Lower leg skin (tissue), 4 donors: ENCODE measurements around the gene TTC1. TPM values are rescaled to one million over a fixed set of nuclear protein-coding genes. Genes with fewer than 3 reads are reported as not detected.
"Not testable (repeated sequence)": the region's sequence is repeated elsewhere in the genome, so short reads cannot be mapped to it uniquely, and the experiment has no call there.

ENCODE experiments used
- DNase-seq, 2 donors: peaks; one replicate each; pipeline ENCODE4 v3.0.0-alpha.2; 2019; ENCODE audit warnings: low spot score in 2 of 2
- H3K4me3 ChIP-seq: fragments of 200-600 bp; sonication (generic); 2 replicates; pipeline ENCODE4 v1.5.1; 2017; ENCODE audit warnings: mild to moderate bottlenecking, low read depth; ENCODE audit not compliant: poor library complexity, severe bottlenecking
- POLR2A ChIP-seq, 2 donors: fragments of 450-650 bp; IDR thresholded peaks; one replicate each; pipeline ENCODE4 v1.6.1; 2016 to 2017; ENCODE audit warnings: antibody characterized with exemption in 2 of 2, mild to moderate bottlenecking in 1 of 2, moderate library complexity in 1 of 2
- WGBS, 2 donors: methylation state at CpG; one replicate each; pipeline ENCODE4 v1.1.5; 2018; 5-methylcytosine and 5-hydroxymethylcytosine counted together
- intact Hi-C: fragments of 100-400 bp; cut with DNase I; formaldehyde crosslinking; loops from one replicate; pipeline ENCODE4 v1.15.0; 2023; ENCODE audit warnings: low total_unique reads
- total RNA-seq, 4 donors: library from RNA; depleted of rRNA; stranded (reverse); fragments of >200 nt; gene quantifications; one replicate each; pipeline ENCODE4 v1.1.0, GENCODE V29; 2016
- TF ChIP-seq, protein P1 (sequence below), 3 donors: fragments of 450-650 bp; IDR thresholded peaks; one replicate each; pipeline ENCODE4 v1.5.1; 2016; ENCODE audit warnings: antibody characterized with exemption in 3 of 3, mild to moderate bottlenecking in 3 of 3, moderate library complexity in 2 of 3

TTC1 gene
- total RNA-seq, 4 donors from 2014 or later, result 28.5 to 39.3 (median 36.2) TPM

DNA sequence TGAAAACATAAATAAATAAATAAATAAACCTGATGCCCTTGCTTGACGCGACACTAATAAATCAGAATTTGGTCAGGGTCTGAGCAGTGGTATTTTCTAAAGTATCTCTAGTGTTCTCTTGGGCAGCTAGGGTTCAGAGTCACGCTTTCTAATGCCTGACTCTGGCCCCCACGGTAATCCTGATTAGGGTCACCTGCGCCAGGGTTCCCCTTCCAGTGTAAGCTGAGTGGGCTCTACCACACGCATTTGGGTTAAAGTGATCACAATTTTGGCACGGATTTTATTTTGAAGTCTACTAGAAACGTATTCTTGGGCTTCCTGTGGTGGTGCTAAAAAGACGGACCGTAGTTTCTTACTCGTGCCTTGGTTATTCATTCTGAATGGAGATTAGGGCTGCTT is 651 bp downstream of the TTC1 start:
- intact Hi-C loops, result no loop called here
- peak overlapping the region; percentile 49 for H3K4me3 ChIP-seq
- TF ChIP-seq POLR2A (IDR thresholded peaks at IDR 0.05), result no peak
- TF ChIP-seq, protein P1, sequence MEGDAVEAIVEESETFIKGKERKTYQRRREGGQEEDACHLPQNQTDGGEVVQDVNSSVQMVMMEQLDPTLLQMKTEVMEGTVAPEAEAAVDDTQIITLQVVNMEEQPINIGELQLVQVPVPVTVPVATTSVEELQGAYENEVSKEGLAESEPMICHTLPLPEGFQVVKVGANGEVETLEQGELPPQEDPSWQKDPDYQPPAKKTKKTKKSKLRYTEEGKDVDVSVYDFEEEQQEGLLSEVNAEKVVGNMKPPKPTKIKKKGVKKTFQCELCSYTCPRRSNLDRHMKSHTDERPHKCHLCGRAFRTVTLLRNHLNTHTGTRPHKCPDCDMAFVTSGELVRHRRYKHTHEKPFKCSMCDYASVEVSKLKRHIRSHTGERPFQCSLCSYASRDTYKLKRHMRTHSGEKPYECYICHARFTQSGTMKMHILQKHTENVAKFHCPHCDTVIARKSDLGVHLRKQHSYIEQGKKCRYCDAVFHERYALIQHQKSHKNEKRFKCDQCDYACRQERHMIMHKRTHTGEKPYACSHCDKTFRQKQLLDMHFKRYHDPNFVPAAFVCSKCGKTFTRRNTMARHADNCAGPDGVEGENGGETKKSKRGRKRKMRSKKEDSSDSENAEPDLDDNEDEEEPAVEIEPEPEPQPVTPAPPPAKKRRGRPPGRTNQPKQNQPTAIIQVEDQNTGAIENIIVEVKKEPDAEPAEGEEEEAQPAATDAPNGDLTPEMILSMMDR (IDR thresholded peaks at IDR 0.05), result no peak
- no peak for DNase-seq
- WGBS, 2 donors, result 2 to 6% methylated on average over 11 of the region's 11 CpGs

DNA sequence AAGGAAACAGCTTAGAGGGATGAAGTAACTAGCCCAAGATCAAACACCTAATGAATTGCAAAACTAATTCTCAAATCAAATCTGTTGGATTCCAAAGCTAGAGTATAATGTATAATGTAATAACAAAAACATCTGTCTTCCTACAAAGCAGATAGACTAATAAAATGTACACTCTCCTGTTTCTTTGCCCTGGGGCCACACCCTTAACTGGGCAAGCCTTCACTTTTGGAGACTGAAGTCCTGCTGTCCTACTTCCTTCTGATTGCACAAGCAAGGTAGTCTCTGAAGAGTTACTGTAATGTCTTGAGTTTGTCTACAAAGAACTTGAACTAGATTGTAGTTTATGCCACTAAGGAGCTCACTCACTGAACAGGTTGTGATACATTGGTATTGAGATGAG is 2.5 kb downstream of the TTC1 start:
- DNase-seq, result no peak
- no peak for TF ChIP-seq POLR2A (IDR thresholded peaks at IDR 0.05)
- TF ChIP-seq, protein P1 (IDR thresholded peaks at IDR 0.05), result no peak
- intact Hi-C loops, result loop anchor here (10.0 kb wide), 1 partner anchor 183 kb away; no protein-coding TSS in a partner anchor
- no peak overlapping the region for H3K4me3 ChIP-seq

DNA sequence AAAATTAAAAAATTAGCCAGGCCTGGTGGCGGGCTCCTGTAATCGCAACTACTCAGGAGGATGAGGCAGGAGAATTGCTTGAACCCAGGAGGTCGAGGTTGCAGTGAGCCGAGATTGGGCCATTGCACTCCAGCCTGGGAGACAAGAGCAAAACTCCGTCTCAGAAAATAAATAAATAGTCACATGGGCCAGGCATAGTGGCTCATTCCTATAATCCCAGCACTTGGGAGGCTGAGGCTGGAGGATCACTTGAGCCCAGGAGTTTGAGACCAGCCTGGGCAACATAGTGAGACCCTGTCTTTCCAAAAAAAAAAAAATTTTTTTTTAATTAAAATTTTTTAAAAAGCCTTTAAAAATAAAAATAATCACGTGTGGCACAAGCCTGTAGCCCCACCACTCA is 5.3 kb downstream of the TTC1 start:
- 91 to 96% methylated on average over 6 of the region's 6 CpGs for WGBS, 2 donors
- not testable (repeated sequence) for H3K4me3 ChIP-seq, DNase-seq
- intact Hi-C loops, result loop anchor here (10.0 kb wide), 1 partner anchor 181 kb away; no protein-coding TSS in a partner anchor

DNA sequence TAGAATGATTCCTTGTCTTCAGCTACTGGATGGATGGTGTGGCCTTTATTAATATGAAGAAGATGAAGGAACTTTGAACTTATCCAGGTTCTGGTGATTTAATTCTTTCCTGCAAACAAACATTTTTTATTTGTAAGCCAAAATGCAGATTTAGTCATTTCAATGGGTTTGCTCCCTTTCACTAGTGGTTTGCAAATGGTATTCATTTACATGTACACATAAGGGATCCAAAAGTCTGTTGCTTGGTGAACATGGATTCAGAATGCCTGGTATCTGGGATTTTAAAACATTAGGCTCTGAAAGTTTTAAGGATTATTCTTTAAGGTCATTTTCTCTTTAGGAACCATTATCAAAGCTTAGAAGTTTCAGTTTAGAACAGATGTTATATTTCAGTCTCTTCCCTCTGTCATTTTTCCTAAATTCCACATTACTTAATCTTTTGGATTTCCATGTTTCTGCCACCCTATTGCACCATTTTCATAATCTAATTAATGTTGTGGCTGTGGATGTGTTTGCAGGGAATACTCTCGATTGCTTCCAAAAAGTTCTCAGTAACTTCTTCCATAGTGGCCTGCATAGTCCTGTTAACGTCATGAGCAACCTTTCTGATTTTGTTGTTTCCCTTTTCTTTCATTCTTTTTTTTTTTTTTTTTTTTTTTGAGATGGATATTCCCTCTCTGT is 10.1 kb downstream of the TTC1 start:
- DNase-seq, result no peak
- no peak for TF ChIP-seq POLR2A (IDR thresholded peaks at IDR 0.05)
- TF ChIP-seq, protein P1 (IDR thresholded peaks at IDR 0.05), result no peak
- intact Hi-C loops, result loop anchor here (10.0 kb wide), 1 partner anchor 176 kb away; no protein-coding TSS in a partner anchor
- WGBS, 2 donors, result 79 to 81% methylated on average over 2 of the region's 2 CpGs
- no peak overlapping the region for H3K4me3 ChIP-seq

DNA sequence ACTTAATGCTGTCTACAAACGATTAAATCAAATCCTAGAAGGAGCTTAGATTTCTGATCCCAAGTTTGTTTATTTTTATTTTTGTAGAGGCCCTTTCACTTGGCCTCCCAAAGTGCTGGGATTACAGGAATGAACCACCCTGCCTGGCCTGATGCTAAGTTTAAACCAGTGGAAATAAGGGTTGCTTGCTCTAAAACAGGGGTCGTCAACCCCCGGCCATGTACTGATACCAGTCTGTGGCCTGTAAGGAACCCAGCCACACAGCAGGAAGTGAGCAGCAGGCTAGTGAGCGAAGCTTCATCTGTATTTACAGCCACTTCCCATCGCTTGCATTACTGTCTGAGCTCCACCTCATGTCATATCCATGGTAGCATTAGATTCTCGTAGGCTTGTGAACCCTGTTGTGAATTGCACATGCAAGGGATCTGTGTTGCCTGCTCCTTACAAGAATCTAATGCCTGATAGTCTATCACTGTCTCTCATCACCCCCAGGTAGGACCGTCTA is 11.4 kb downstream of the TTC1 start:
- 78 to 85% methylated on average over 7 of the region's 7 CpGs for WGBS, 2 donors
- intact Hi-C loops, result loop anchor here (2.0 kb wide), 1 partner anchor 324 kb away; no protein-coding TSS in a partner anchor
- no peak for TF ChIP-seq POLR2A (IDR thresholded peaks at IDR 0.05)
- TF ChIP-seq, protein P1 (IDR thresholded peaks at IDR 0.05), result no peak
- H3K4me3 ChIP-seq, result no peak overlapping the region
- no peak for DNase-seq

DNA sequence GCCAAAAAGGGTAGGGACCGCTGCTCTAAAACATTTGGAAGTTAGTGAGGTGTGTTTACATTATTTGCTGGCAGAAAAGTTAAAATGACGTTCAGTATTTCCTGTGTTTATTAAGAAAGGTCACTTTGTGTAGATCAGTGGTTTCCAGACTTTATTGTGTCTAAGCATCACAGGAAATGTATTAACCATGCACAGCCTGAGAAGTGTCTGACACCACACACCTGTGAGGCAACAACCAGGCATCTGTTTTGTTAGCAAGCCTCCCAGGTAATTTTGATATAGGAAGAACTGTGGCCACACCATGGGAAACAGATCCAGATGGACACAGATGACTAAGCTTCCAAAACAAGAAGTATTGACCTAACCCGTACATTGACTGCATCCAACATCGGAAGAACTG is 12.0 kb downstream of the TTC1 start:
- intact Hi-C loops, result loop anchor here (2.0 kb wide), 1 partner anchor 324 kb away; no protein-coding TSS in a partner anchor
- no peak for TF ChIP-seq POLR2A (IDR thresholded peaks at IDR 0.05)
- no peak for DNase-seq
- H3K4me3 ChIP-seq, result no peak overlapping the region
- WGBS, 2 donors, result 65 to 76% methylated on average over 4 of the region's 4 CpGs
